HepG2 (cell line): ENCODE data around the gene IL3RA.

Source experiments
- CHD2 ChIP-seq: IDR thresholded peaks from 2 replicates; pipeline ENCODE4 v1.6.1; 2011; ENCODE audit warnings: low read depth, low read length, improper control_type of control experiment
- CREB1 ChIP-seq, 2 experiments: fragments of 450-650 bp in 1 of 2; IDR thresholded peaks; 2 replicates each; pipeline ENCODE4 v1.6.1; 2016 to 2017; ENCODE audit warnings: control low read depth in 1 of 2, mild to moderate bottlenecking in 1 of 2, missing compliant biosample characterization in 1 of 2, missing genetic modification characterization in 1 of 2
- CTCF ChIP-seq: sonication (generic); formaldehyde crosslinking; IDR thresholded peaks from 2 replicates; pipeline ENCODE4 v1.5.0; 2020; ENCODE audit warnings: mild to moderate bottlenecking, missing genetic modification reagents, moderate library complexity
- IKZF5 ChIP-seq: IDR thresholded peaks from 2 replicates; pipeline ENCODE4 v1.6.1; 2018; ENCODE audit warnings: missing genetic modification reagents, mild to moderate bottlenecking, missing compliant biosample characterization
- MLXIP ChIP-seq: sonication (generic); formaldehyde crosslinking; IDR thresholded peaks from 2 replicates; pipeline ENCODE4 v1.9.0; 2021; ENCODE audit warnings: missing genetic modification reagents, borderline replicate concordance
- NFKBIZ ChIP-seq: IDR thresholded peaks from 2 replicates; pipeline ENCODE4 v1.6.1; 2018; ENCODE audit warnings: missing genetic modification reagents, missing compliant biosample characterization
- NFYB ChIP-seq: sonication (generic); formaldehyde crosslinking; IDR thresholded peaks from 2 replicates; pipeline ENCODE4 v1.4.0; 2020; ENCODE audit warnings: missing genetic modification reagents
- ONECUT2 ChIP-seq: sonication (generic); formaldehyde crosslinking; IDR thresholded peaks from 2 replicates; pipeline ENCODE4 v1.4.0; 2020; ENCODE audit warnings: missing genetic modification reagents
- USF2 ChIP-seq, 2 experiments: sonication (generic) in 1 of 2; formaldehyde crosslinking in 1 of 2; IDR thresholded peaks; 2 replicates each; pipeline versions ENCODE4 v1.5.1 to v1.6.1; 2011 to 2020; ENCODE audit warnings: borderline replicate concordance in 1 of 2, low read depth in 1 of 2, low read length in 1 of 2, mild to moderate bottlenecking in 1 of 2, missing genetic modification reagents in 1 of 2, moderate library complexity in 1 of 2
- ZBTB7B ChIP-seq: sonication (generic); formaldehyde crosslinking; IDR thresholded peaks from 2 replicates; pipeline ENCODE4 v1.4.0; 2020; ENCODE audit warnings: missing genetic modification reagents

GRCh38 chrX:1388651-1389050 lies 52.1 kb downstream of the IL3RA start:
- TF ChIP-seq ONECUT2 (CRISPR knock-in tag) (no peak), ZBTB7B (no peak), NFKBIZ (CRISPR knock-in tag) (no peak), CTCF (CRISPR knock-in tag) (no peak), MLXIP (CRISPR knock-in tag) (no peak), IKZF5 (no peak), NFYB (no peak), CHD2 (no peak), USF2 (IDR thresholded peaks at IDR 0.05; ENCODE audit: low read depth, low read length) (no peak), USF2 (CRISPR knock-in tag; IDR thresholded peaks at IDR 0.05; ENCODE audit: borderline replicate concordance) (no peak), CREB1 (IDR thresholded peaks at IDR 0.05) (no peak), CREB1 (CRISPR knock-in tag; IDR thresholded peaks at IDR 0.05) (no peak)
